IPS-15b (cell line): ENCODE data around the gene KLF5.
A peak's percentile ranks its signal among the peaks of the same experiment; 100 is the strongest.

Experiments used
- H3K27me3 ChIP-seq: one replicate; pipeline ENCODE4 v1.6.1; 2013; ENCODE audit warnings: low read length; ENCODE audit not compliant: control insufficient read depth, insufficient read depth
- H3K36me3 ChIP-seq: one replicate; pipeline ENCODE4 v1.6.1; 2013; ENCODE audit warnings: low read length; ENCODE audit not compliant: control insufficient read depth, insufficient read depth
- H3K4me1 ChIP-seq: one replicate; pipeline ENCODE4 v1.6.1; 2013; ENCODE audit warnings: mild to moderate bottlenecking, low read length; ENCODE audit not compliant: control insufficient read depth, insufficient read depth
- H3K4me3 ChIP-seq: one replicate; pipeline ENCODE4 v1.5.1; 2013; ENCODE audit warnings: low read depth, low read length
- H3K9ac ChIP-seq: one replicate; pipeline ENCODE4 v1.6.1; 2013; ENCODE audit warnings: low read depth, mild to moderate bottlenecking, low read length
- H3K9me3 ChIP-seq: one replicate; pipeline ENCODE4 v1.6.1; 2013; ENCODE audit warnings: mild to moderate bottlenecking, low read length; ENCODE audit not compliant: control insufficient read depth, insufficient read depth

Gene KLF5

DNA sequence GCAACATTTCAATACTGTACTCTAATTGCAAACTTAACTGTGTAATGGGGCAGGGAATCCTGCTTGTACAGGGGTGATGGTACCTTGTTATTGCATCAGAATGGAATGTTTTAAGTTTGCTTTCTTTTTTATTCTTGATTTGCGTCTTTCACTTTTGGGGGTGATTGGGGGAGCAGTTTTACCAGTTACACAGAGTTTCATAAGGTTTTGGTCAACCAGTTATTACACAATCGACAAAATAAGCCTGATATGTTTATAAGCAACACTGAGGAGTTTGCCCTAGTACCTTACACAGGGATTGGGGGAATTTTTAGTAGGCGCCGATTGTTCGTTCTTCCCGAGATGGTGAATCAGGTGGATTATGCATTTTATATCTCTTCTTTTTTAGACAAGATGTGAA lies 2.7 kb downstream of the KLF5 start:
- H3K4me1 ChIP-seq, result peaks cover 22% of the 10 kb centered on the region
- no peaks in the 10 kb centered on the region for H3K9me3 ChIP-seq
- peaks cover 50% of the 10 kb centered on the region for H3K27me3 ChIP-seq
- no peak overlapping the region for H3K9ac ChIP-seq
- H3K4me3 ChIP-seq, result no peak overlapping the region
- H3K36me3 ChIP-seq, result no peaks in the 10 kb centered on the region

DNA sequence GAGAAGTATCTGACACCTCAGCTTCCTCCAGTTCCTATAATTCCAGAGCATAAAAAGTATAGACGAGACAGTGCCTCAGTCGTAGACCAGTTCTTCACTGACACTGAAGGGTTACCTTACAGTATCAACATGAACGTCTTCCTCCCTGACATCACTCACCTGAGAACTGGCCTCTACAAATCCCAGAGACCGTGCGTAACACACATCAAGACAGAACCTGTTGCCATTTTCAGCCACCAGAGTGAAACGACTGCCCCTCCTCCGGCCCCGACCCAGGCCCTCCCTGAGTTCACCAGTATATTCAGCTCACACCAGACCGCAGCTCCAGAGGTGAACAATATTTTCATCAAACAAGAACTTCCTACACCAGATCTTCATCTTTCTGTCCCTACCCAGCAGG lies 3.1 kb downstream of the KLF5 start:
- H3K9me3 ChIP-seq, result no peaks in the 10 kb centered on the region
- peaks cover 46% of the 10 kb centered on the region for H3K27me3 ChIP-seq
- no peaks in the 10 kb centered on the region for H3K36me3 ChIP-seq
- H3K4me1 ChIP-seq, result peaks cover 22% of the 10 kb centered on the region
- H3K4me3 ChIP-seq, result no peak overlapping the region
- H3K9ac ChIP-seq, result no peak overlapping the region

DNA sequence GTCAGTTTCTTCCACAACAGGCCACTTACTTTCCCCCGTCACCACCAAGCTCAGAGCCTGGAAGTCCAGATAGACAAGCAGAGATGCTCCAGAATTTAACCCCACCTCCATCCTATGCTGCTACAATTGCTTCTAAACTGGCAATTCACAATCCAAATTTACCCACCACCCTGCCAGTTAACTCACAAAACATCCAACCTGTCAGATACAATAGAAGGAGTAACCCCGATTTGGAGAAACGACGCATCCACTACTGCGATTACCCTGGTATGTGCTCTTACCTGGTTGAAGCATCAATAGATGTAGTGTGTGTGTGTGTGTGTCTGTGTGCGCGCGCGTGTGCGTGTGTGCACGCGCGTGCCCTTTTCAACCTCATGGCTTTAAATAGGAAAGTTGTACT lies 3.7 kb downstream of the KLF5 start:
- H3K9me3 ChIP-seq, result no peaks in the 10 kb centered on the region
- no peak overlapping the region for H3K9ac ChIP-seq
- H3K36me3 ChIP-seq, result no peaks in the 10 kb centered on the region
- H3K27me3 ChIP-seq, result peaks cover 40% of the 10 kb centered on the region
- peaks cover 22% of the 10 kb centered on the region for H3K4me1 ChIP-seq
- H3K4me3 ChIP-seq, result no peak overlapping the region

DNA sequence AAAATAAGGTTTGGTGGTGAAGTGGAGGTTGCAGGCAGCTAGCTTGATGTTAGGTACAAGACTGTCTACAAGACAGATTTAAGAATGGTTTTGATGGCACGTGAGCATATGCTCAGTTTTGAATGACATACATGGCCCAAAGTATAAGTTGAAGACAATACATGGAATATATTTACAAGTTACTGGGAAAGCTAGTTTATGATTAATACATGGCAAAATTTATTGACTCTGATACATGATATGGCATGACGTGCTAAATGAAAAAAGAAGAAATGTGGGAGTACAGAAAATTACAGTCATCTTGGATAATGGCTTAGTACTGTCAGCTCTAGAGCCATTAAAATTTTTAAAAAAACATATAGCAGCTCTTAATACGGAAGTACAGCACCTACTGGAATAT lies 4.4 kb downstream of the KLF5 start:
- no peak overlapping the region for H3K9ac ChIP-seq
- peaks cover 33% of the 10 kb centered on the region for H3K27me3 ChIP-seq
- H3K4me1 ChIP-seq, result peaks cover 22% of the 10 kb centered on the region
- H3K36me3 ChIP-seq, result no peaks in the 10 kb centered on the region
- no peaks in the 10 kb centered on the region for H3K9me3 ChIP-seq
- no peak overlapping the region for H3K4me3 ChIP-seq

DNA sequence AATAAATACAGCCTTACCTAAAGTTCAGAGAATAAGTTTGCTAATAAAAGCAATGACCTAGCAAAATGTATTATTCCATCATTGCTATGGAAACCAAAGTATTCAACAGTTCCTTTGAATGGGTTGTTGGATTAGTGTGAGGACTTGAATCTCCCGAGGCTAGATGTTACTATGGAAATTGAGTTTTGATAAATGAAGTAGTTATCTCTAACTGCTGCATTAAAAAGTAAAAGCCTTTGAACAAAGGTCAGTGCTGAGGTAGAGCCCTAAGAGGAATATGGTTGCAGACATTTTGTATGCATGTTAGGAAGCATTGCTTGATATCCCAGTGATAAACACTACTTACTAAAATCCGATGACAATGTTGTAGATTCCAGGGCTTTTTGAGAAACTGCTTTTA lies 6.2 kb downstream of the KLF5 start:
- H3K27me3 ChIP-seq, result peaks cover 28% of the 10 kb centered on the region
- H3K36me3 ChIP-seq, result no peaks in the 10 kb centered on the region
- H3K4me1 ChIP-seq, result peaks cover 22% of the 10 kb centered on the region

DNA sequence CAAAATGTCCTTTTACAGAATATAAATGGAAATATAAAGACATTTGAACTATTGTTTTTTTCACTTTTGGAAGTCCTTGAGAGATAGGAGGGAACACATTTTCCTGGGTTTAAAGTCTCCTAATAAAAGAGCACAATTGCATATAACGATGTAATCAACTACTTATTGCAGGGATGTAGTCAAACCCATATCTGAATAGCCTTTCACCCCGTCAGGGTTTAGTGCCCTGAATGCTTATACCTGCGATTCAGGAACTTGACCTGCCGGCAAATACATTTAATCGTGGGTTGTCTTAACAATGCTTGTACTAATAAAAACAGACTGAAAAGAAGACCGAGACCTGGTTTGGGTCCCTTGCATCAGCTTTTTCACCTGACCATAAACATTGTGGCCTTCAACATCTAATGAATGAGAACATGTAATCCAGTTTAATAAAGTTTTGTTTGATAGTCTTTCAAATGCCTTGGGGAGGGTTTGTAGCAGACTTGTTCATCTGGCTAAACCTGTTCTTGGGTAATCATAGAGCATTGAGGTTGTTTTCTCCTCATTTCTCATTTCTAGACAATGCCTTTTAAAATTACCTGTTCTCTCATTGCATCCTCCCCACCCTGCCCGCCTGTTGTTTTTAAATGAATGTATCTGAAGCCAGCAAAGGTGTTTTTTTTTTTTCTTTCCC lies 7.0 kb downstream of the KLF5 start:
- no peak overlapping the region for H3K9ac ChIP-seq
- H3K4me1 ChIP-seq, result peaks cover 20% of the 10 kb centered on the region
- H3K4me3 ChIP-seq, result no peak overlapping the region
- H3K36me3 ChIP-seq, result no peaks in the 10 kb centered on the region
- peaks cover 20% of the 10 kb centered on the region for H3K27me3 ChIP-seq
- no peaks in the 10 kb centered on the region for H3K9me3 ChIP-seq

More for the DNA sequence above, 6.2 kb downstream of the KLF5 start:
- no peak overlapping the region for H3K4me3 ChIP-seq
- H3K9me3 ChIP-seq, result no peaks in the 10 kb centered on the region
- H3K9ac ChIP-seq, result no peak overlapping the region

DNA sequence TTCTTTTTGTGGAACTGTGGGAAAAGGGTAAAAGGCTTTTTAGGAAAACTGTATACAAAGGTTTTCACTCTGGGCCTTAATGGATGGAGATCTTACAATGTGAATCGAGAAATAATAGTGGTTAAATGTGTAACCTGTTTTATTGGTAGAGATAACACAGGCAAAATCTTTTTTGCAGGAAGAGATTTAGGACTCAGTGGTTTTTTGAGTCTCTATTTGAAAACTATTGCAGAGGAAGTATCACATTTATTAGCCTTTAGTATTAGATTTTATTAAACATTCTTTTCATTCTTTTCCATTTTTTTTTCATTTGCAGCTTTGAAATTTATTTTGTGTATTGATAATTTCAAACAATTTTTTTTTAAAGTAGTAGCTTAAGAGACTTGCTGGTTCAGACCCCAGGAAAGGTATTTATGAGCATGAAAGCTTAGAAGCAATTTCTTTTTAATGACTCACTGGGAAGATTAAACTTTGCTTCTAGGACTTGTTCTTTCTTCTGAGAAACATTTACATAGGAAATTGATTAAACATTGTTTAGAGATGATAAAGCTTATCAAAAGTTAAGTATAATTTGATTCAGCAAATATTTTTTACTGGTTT lies 10.5 kb downstream of the KLF5 start:
- Histone ChIP-seq H3K4me1 (peaks cover 5% of the 10 kb centered on the region), H3K9me3 (no peaks in the 10 kb centered on the region), H3K36me3 (no peaks in the 10 kb centered on the region), H3K4me3 (no peak overlapping the region), H3K9ac (no peak overlapping the region), H3K27me3 (no peaks in the 10 kb centered on the region)

DNA sequence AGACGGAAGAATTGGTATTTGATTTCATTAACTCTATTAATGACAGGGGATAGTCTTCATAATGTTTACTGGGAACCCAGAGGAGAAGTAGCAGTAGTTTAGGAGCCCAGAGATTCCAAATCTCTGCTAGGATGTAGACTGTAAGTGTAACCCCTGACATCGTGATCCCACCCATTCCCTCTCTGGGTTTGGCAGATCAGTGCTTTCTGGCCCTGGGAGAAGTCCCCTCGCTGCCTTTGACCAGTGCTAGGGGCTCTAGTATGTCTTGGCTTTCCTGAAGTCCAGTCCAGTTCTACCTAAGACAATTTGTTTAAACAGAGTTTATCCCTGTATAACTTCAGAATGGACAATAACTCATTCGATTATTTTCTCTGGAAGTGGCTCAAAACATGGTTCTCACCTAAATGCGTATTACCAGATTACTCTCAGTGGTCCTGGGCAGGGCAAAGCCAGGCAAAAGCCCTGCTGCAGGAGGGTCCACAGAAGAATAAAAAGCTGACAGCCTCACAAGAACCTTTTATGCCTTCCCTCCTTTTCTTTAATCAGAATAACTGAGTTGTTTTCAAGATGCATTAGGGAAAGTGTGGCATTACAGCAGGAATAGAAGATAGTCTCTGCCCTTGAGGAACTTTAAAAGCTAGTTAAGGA lies 11.8 kb downstream of the KLF5 start:
- no peaks in the 10 kb centered on the region for H3K36me3 ChIP-seq
- H3K27me3 ChIP-seq, result no peaks in the 10 kb centered on the region
- H3K9ac ChIP-seq, result no peak overlapping the region
- no peaks in the 10 kb centered on the region for H3K9me3 ChIP-seq
- peaks cover 13% of the 10 kb centered on the region for H3K4me1 ChIP-seq
- no peak overlapping the region for H3K4me3 ChIP-seq

DNA sequence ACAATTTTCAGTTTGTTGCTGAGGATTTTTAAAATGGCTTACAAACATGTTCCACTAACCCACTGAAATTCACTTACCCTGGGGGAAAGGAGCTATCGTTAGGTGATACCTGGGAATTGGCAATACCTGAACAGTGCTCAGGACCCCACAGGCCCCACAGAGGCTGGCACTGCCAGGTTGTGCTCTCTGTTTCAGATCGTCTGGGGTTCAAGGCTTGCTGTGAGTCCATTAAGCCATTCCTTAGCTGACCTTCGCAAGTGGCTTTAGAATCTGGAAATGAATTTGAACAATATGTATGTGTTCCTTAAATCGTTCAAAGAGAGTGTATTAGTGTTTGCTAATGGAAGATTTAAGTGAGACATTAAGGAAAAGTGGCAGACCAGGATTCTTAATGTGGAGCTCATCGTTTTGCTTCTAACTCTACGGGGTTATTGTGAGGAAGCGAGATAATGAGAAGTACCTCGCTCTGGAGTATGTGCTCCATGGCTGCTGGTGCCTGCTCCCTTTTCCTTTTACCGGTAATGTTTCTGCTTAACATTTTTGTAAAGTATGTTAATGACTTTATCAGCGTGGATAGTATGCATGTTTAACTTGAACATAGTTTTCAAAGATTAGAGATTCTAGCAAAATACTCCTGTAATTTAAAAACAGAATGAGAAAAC lies 13.6 kb downstream of the KLF5 start:
- Histone ChIP-seq H3K9ac (no peak overlapping the region), H3K9me3 (no peaks in the 10 kb centered on the region), H3K36me3 (no peaks in the 10 kb centered on the region), H3K27me3 (peaks cover 4% of the 10 kb centered on the region), H3K4me3 (no peak overlapping the region), H3K4me1 (peaks cover 16% of the 10 kb centered on the region)

DNA sequence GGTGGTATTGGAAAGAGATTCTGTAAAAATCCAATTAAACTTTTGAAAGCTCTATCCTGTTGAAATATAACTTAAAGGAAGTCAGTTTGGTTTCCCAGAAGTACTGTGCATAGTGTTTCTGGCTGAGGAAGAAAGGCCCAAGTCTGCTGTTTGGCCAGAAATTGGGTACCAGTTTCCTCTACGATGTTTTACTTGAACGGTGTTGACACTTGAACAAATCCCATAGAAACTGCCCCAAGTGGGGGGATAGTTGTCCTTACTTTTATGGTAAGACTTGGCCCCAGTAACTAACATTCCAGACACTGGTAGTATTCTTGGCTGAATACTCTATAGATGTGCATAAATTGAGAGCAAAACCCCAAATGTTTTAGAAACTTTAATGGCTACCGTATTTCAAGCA lies 14.2 kb downstream of the KLF5 start:
- Histone ChIP-seq H3K27me3 (peaks cover 4% of the 10 kb centered on the region), H3K4me1 (peaks cover 16% of the 10 kb centered on the region), H3K9ac (no peak overlapping the region), H3K9me3 (no peaks in the 10 kb centered on the region), H3K4me3 (no peak overlapping the region), H3K36me3 (no peaks in the 10 kb centered on the region)

DNA sequence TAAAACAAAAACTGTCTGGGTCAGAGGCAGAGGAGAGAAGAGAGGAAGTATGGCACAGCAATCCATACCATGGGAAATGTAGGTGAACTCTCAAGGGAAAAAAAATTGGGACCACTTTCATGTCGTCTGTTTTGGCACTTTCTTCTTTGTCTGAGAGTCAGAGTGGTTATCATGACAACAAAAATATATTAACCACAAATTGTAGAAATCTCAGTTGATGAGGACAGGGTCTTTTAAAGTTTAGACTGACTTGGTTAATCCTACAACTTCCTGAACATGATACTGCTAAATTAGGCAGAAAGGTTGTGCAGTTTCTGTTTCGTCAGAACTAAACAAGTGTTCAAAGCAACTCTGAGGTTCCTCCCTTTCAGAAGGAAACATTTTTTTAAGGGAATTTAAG lies 15.2 kb downstream of the KLF5 start:
- Histone ChIP-seq H3K4me3 (no peak overlapping the region), H3K36me3 (no peaks in the 10 kb centered on the region), H3K9me3 (no peaks in the 10 kb centered on the region), H3K4me1 (peaks cover 16% of the 10 kb centered on the region), H3K9ac (no peak overlapping the region), H3K27me3 (peaks cover 4% of the 10 kb centered on the region)

DNA sequence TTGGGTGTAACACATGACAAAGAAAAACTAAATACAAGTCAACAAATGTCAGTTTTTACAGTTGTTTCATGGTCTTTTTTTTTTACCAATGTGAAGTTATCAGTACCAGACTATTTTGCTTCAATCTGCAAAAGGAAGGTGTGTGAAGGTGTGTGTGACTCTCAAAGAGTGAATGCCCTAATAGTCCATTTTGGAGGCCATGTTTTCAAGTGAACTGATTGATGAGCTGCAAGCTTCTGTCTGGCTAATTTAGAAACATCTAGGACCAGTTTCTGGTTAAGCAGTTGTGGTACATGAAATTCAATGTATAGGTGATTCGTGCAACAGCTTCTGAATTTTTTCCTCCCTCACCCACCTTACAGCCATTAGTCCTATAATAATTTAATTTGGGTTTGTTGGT lies 16.1 kb downstream of the KLF5 start:
- peaks cover 16% of the 10 kb centered on the region for H3K4me1 ChIP-seq
- no peak overlapping the region for H3K9ac ChIP-seq
- H3K9me3 ChIP-seq, result no peaks in the 10 kb centered on the region
- H3K36me3 ChIP-seq, result no peaks in the 10 kb centered on the region
- H3K27me3 ChIP-seq, result peaks cover 4% of the 10 kb centered on the region
- peak overlapping the region; percentile 24 for H3K4me3 ChIP-seq
